Right lobe of liver (tissue), 6 donors: ENCODE results near the gene CENPC. TPM values are rescaled to one million over a fixed set of nuclear protein-coding genes. Genes with fewer than 3 reads are reported as not detected.

Experiments used
- ATAC-seq, 4 donors: fragments of 200-7000 bp; cut with Tn5 transposase; one replicate each; pipeline ENCODE4 v1.9.1; 2020; ENCODE audit warnings: mild to moderate bottlenecking in 4 of 4, moderate library complexity in 4 of 4
- DNase-seq, 3 donors: peaks; one replicate each; pipeline ENCODE4 v3.0.0-alpha.2; 2020
- H3K27ac ChIP-seq, 3 donors: fragments of 200-600 bp; one replicate each; pipeline ENCODE4 v1.8.0; 2022
- H3K27me3 ChIP-seq, 2 donors: fragments of 200-600 bp; one replicate each; pipeline ENCODE4 v1.8.0; 2022
- H3K36me3 ChIP-seq, 4 donors: fragments of 200-600 bp; sonication (generic) in 1 of 4; one replicate each; pipeline versions ENCODE4 v1.5.1 to v1.8.0; 2017 to 2022; ENCODE audit warnings: control low read depth in 1 of 4
- H3K4me1 ChIP-seq, 4 donors: fragments of 200-600 bp; sonication (generic) in 1 of 4; one replicate each; pipeline versions ENCODE4 v1.5.1 to v1.8.0; 2017 to 2022; ENCODE audit warnings: control low read depth in 1 of 4
- H3K4me3 ChIP-seq, 3 donors: fragments of 200-600 bp; one replicate each; pipeline ENCODE4 v1.8.0; 2022
- H3K9me3 ChIP-seq, 4 donors: fragments of 200-600 bp; sonication (generic) in 1 of 4; one replicate each; pipeline versions ENCODE4 v1.5.1 to v1.8.0; 2017 to 2022; ENCODE audit warnings: control low read depth in 1 of 4
- POLR2A ChIP-seq: fragments of 450-650 bp; IDR thresholded peaks from one replicate; pipeline ENCODE4 v1.6.1; 2017; ENCODE audit warnings: antibody characterized with exemption, mild to moderate bottlenecking
- WGBS: methylation state at CpG from one replicate; pipeline ENCODE4 v1.1.6; 2018; ENCODE audit warnings: low coverage, low lambda C conversion rate; ENCODE audit not compliant: insufficient coverage; ENCODE audit errors: missing lambda C conversion rate; 5-methylcytosine and 5-hydroxymethylcytosine counted together
- intact Hi-C, 2 donors: fragments of 100-400 bp; cut with DNase I; formaldehyde crosslinking; loops; one replicate each; pipeline versions ENCODE4 v1.11.2 to v1.14.1; 2022
- total RNA-seq, 6 experiments: library from RNA; depleted of rRNA in 2 of 6; stranded (reverse); fragments of >200 nt in 2 of 6; fragmentation: NEBNext Ultra II Directional in 3 of 6; extraction: Animal tissue kit (Norgen Biotek cat#: 25700) in 3 of 6; gene quantifications; one replicate each; pipeline versions ENCODE4 v1.1.0 to v1.2.4, GENCODE V29; 2016 to 2023
- TF ChIP-seq, protein P1 (sequence below), 4 donors: fragments of 200-600 bp in 3 of 4; fragments of 450-650 bp in 1 of 4; IDR thresholded peaks; one replicate each; pipeline versions ENCODE4 v1.5.1 to v1.8.0; 2016 to 2022; ENCODE audit warnings: antibody characterized with exemption in 4 of 4, mild to moderate bottlenecking in 2 of 4
- donor health status: DM: no; HTN: yes; CAD: no.
- donor health status: DM: no; HTN: no; CAD: no.
- donor health status: DM: no; HTN: no; CAD: no.
- donor health status: DM: no; HTN: yes; CAD: no.
- donor health status: DM: no; HTN: yes; CAD: no.

CENPC gene
- total RNA-seq, 6 experiments from 2014 or later = 4.3 to 10.4 (median 6.8) TPM

- no peaks in the 10 kb centered on the region for H3K9me3 ChIP-seq
- H3K27me3 ChIP-seq = no peaks in the 10 kb centered on the region
- H3K4me1 ChIP-seq = no peaks in the 10 kb centered on the region
- WGBS = 65% methylated on average over 3 of the region's 3 CpGs
- intact Hi-C loops = no loop called here
- ATAC-seq = no peak
- no peak overlapping the region for H3K4me3 ChIP-seq
- H3K27ac ChIP-seq = no peak overlapping the region
- H3K36me3 ChIP-seq = peaks cover 0 to 20% (median 7%) of the 10 kb centered on the region in 4 donors
- DNase-seq = no peak
- TF ChIP-seq POLR2A = no peak
- TF ChIP-seq, protein P1, sequence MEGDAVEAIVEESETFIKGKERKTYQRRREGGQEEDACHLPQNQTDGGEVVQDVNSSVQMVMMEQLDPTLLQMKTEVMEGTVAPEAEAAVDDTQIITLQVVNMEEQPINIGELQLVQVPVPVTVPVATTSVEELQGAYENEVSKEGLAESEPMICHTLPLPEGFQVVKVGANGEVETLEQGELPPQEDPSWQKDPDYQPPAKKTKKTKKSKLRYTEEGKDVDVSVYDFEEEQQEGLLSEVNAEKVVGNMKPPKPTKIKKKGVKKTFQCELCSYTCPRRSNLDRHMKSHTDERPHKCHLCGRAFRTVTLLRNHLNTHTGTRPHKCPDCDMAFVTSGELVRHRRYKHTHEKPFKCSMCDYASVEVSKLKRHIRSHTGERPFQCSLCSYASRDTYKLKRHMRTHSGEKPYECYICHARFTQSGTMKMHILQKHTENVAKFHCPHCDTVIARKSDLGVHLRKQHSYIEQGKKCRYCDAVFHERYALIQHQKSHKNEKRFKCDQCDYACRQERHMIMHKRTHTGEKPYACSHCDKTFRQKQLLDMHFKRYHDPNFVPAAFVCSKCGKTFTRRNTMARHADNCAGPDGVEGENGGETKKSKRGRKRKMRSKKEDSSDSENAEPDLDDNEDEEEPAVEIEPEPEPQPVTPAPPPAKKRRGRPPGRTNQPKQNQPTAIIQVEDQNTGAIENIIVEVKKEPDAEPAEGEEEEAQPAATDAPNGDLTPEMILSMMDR (IDR thresholded peaks at IDR 0.05) = no peak
Measured at GRCh38 chr4:67512501-67512900, 32.8 kb downstream of the CENPC start.

GRCh38 chr4:67500373-67500772, 44.9 kb downstream of the CENPC start:
- WGBS = 86% methylated on average over 2 of the region's 2 CpGs
- H3K27me3 ChIP-seq = no peaks in the 10 kb centered on the region
- no peak for TF ChIP-seq POLR2A
- TF ChIP-seq, protein P1 (IDR thresholded peaks at IDR 0.05) = no peak
- H3K4me3 ChIP-seq = no peak overlapping the region
- ATAC-seq = no peak
- H3K4me1 ChIP-seq = no peaks in the 10 kb centered on the region
- H3K27ac ChIP-seq = no peak overlapping the region
- H3K36me3 ChIP-seq = peaks cover 0 to 3% (median 0%) of the 10 kb centered on the region in 4 donors
- no peak for DNase-seq
- intact Hi-C loops = no loop called here
- no peaks in the 10 kb centered on the region for H3K9me3 ChIP-seq

GRCh38 chr4:67499799-67500198, 45.5 kb downstream of the CENPC start:
- Histone ChIP-seq H3K4me1 (no peaks in the 10 kb centered on the region), H3K27me3 (no peaks in the 10 kb centered on the region), H3K4me3 (no peak overlapping the region), H3K36me3 (peaks cover 0 to 4% (median 0%) of the 10 kb centered on the region in 4 donors), H3K27ac (no peak overlapping the region), H3K9me3 (no peaks in the 10 kb centered on the region)
- WGBS = 63% methylated on average over 2 of the region's 2 CpGs
- DNase-seq (no peak), ATAC-seq (peak in 1 of 4 donors; percentile 27)
- intact Hi-C loops = no loop called here
- TF ChIP-seq POLR2A = no peak
- TF ChIP-seq, protein P1 (IDR thresholded peaks at IDR 0.05) = no peak

DNA sequence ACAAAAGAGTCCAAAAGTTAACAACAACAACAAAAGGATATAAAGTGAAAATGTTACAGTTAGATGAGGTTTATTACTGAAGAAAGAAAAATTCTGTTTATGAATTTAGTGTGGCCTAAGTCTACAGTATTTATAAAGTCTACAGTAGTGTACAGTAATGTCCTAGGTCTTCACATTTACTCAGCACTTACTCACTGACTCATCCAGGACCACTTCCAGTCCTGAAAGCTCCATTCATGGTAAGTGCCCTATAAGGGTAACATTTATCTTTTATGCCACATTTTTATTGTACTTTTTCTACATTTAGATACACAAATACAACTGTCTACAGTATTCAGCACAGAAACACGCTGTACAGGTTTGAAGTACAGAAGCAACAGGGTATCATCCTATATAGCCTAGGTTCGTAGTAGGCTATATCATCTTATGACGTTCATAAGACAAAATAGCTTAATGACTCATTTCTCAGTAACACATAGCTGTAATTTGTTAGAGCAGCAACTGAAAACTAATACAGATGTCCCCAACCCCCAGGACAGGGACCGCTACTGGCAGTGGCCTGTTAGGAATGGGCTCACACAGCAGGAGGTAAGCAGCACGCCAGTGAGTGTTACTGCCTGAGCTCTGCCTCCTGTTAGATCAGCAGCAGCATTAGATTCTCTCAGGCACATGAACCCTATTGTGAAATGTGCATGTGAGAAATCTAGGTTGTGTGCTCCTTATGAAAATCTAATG, 61.3 kb downstream of the CENPC start:
- no peak for DNase-seq
- Histone ChIP-seq H3K4me3 (no peak overlapping the region), H3K27ac (no peak overlapping the region), H3K27me3 (no peaks in the 10 kb centered on the region), H3K4me1 (no peaks in the 10 kb centered on the region), H3K36me3 (no peaks in the 10 kb centered on the region), H3K9me3 (no peaks in the 10 kb centered on the region)
- intact Hi-C loops = no loop called here
- TF ChIP-seq, protein P1 (IDR thresholded peaks at IDR 0.05) = no peak
- TF ChIP-seq POLR2A = no peak
- 98% methylated on average over 5 of the region's 5 CpGs for WGBS
- ATAC-seq = no peak
